Testis (tissue), 2 donors: Measurements from ENCODE around the gene CFD.

ENCODE experiments used
- POLR2A ChIP-seq: fragments of 450-650 bp; IDR thresholded peaks from one replicate; pipeline ENCODE4 v1.6.1; 2017; ENCODE audit warnings: antibody characterized with exemption, mild to moderate bottlenecking, moderate library complexity
- TF ChIP-seq, protein P1 (sequence below), 3 experiments: fragments of 450-650 bp in 2 of 3; fragments of 200-600 bp in 1 of 3; sonication (generic) in 1 of 3; IDR thresholded peaks; one replicate each; pipeline ENCODE4 v1.5.1; 2016 to 2019; ENCODE audit warnings: antibody characterized with exemption in 3 of 3, mild to moderate bottlenecking in 2 of 3, moderate library complexity in 1 of 3

DNA sequence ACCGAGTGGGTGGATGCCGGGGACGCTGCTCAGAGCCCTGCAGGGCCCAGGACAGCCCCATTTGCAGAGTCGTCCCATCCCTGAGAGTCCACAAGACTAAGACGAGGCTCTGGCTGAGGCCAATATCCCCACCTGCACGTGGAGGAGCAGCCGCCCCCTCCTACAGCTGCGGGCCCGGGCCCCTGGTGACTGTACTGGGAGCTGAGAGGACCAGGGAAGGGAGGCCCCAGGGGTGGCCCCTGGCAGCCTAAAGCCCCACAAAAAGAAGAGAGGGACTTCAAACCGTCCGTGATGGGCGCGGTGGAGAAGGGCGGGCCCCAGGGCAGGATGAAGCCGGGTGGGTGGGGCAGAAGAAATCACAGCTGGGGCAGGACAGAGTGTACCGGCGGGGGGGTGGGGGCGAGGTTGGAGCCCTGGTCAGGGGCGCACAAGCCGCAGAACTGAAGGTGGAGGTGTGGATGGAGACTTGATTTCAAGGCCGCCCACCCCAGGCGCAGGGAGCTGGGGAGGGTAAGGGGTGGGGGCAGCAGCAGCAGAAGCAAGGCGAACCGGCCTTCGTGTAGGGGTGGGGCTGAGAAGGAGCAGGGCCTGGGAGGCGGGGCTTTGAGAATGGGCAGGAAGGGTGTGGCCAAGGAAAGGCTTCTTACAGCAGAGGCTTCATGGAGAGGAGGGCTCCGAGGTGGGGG, 12.9 kb downstream of the CFD start:
- no peak for TF ChIP-seq POLR2A
- TF ChIP-seq, protein P1, sequence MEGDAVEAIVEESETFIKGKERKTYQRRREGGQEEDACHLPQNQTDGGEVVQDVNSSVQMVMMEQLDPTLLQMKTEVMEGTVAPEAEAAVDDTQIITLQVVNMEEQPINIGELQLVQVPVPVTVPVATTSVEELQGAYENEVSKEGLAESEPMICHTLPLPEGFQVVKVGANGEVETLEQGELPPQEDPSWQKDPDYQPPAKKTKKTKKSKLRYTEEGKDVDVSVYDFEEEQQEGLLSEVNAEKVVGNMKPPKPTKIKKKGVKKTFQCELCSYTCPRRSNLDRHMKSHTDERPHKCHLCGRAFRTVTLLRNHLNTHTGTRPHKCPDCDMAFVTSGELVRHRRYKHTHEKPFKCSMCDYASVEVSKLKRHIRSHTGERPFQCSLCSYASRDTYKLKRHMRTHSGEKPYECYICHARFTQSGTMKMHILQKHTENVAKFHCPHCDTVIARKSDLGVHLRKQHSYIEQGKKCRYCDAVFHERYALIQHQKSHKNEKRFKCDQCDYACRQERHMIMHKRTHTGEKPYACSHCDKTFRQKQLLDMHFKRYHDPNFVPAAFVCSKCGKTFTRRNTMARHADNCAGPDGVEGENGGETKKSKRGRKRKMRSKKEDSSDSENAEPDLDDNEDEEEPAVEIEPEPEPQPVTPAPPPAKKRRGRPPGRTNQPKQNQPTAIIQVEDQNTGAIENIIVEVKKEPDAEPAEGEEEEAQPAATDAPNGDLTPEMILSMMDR (IDR thresholded peaks at IDR 0.05): no peak
